ENCODE measurements around the gene CPXM1. TPM values are rescaled to one million over a fixed set of nuclear protein-coding genes. Genes with fewer than 3 reads are reported as not detected.

Gene CPXM1
- total RNA-seq, 2 donors from 2014 or later = 2.9 to 4.4 TPM

DNA sequence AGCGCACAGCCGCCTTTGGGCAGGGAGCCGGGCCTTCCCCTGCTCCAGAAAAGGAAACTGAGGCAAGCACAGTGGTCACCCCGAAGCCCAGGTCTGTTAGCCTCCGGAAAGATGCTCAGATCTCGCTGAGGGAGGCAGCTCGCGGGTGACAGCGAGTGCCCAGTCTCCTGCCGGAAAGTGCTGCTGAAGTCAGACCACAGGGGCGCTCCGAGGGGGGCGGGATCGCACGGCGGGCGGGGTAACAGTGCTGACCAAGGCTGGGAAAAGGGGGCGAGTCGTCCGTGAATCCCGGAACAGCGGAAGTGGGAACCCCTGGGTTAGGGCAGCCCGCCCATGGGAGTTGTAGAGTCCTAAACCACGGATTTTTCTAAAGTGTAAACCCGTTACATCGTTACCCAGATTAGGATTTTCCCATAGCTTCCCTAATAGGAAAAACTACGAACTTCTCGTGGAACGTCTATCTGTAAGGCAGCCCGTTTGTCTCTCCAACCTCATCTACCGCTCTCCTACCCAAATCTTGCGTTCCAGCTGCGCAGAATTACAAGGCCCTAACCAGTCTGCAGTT lies 40.6 kb upstream of the CPXM1 start:
- Histone ChIP-seq H3K27me3 (no peaks in the 10 kb centered on the region), H3K4me1 (peaks cover 0 to 21% of the 10 kb centered on the region in 2 donors), H3K36me3 (no peaks in the 10 kb centered on the region), H3K4me3 (peak overlapping the region; percentile 95 to 98), H3K27ac (peak overlapping the region; percentile 89 to 92), H3K9me3 (no peaks in the 10 kb centered on the region)
- peak; percentile 80 for DNase-seq (ENCODE audit: low spot score)
- TF ChIP-seq, protein P1, sequence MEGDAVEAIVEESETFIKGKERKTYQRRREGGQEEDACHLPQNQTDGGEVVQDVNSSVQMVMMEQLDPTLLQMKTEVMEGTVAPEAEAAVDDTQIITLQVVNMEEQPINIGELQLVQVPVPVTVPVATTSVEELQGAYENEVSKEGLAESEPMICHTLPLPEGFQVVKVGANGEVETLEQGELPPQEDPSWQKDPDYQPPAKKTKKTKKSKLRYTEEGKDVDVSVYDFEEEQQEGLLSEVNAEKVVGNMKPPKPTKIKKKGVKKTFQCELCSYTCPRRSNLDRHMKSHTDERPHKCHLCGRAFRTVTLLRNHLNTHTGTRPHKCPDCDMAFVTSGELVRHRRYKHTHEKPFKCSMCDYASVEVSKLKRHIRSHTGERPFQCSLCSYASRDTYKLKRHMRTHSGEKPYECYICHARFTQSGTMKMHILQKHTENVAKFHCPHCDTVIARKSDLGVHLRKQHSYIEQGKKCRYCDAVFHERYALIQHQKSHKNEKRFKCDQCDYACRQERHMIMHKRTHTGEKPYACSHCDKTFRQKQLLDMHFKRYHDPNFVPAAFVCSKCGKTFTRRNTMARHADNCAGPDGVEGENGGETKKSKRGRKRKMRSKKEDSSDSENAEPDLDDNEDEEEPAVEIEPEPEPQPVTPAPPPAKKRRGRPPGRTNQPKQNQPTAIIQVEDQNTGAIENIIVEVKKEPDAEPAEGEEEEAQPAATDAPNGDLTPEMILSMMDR (IDR thresholded peaks at IDR 0.05) = no peak

DNA sequence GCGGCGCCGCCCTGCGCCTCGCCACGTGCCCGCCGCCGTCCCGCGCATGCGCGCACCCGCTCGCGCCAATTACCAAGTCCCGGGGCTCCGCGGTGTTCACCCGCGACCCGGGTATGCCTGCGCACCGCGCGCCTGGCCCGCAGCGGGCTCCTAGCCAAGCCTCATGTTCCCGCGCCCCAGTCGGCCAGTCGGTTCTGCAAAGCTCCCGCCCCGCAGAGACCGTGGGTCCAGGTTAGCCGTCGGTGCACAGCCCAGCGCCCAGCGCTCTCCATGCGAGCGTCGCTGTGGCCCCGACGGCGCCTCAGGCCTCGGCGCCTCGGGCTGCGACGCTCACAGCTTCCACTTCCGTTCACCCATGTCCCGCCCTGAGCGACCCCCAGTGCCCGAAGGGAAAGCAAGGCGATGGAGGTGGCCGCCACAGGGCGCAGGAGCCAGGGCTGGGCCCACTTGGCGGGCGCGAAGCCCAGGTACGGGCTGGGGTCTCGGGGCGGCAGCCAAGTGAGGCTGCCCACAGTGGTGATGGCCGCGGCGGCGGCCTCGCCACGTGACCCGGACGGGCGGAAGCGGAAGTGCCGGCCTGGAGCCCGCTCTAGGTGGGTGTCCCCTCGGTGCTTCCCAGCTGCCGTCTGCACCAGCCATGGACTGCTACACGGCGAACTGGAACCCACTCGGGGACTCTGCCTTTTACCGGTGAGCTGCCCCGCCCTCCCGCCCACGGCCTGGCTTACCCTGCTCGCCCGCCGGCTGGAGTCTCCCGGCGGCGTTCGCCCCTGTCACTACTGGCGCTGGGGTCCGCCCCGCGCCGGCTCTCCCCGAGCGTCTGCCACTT lies 39.9 kb upstream of the CPXM1 start, which contains the start of the genes PCED1A and VPS16:
Gene PCED1A, minus strand, starts transcription at position 518 of the 829 bp plus-strand sequence. CDS start 743 bp downstream, outside the sequence.
Gene VPS16, plus strand, starts transcription at position 608 of the 829 bp plus-strand sequence. Its CDS starts 30 bp downstream, at position 638.
- Histone ChIP-seq H3K9me3 (no peaks in the 10 kb centered on the region), H3K4me3 (peak within 1 kb of the TSS; percentile 95 to 98), H3K36me3 (no peaks in the 10 kb centered on the region), H3K27ac (peak within 1 kb of the TSS; percentile 89 to 92), H3K27me3 (no peaks in the 10 kb centered on the region), H3K4me1 (peaks cover 0 to 21% of the 10 kb centered on the region in 2 donors)
- peak; percentile 85 for DNase-seq (ENCODE audit: low spot score)
- TF ChIP-seq, protein P1 (IDR thresholded peaks at IDR 0.05) = no peak

DNA sequence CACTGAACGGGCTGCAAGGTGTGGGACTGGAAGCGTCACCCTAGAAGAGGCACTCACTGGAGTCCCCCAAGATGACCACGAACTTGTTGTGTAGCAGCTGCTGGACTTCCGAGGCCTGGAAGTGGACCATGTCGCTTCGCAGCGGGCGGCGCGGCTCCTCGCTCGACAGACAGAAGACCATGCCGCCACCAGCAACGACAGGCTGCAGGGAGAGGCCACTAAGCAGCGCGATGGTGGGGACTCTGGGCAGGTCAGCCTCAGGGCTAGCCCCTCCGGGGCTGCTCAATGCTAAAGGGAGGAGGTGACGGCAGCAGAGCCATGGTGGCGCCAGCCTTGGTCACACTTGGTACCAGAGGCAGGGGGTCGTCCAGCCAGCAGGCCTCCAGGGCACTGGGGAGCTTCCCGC lies 39.3 kb upstream of the CPXM1 start:
- H3K4me1 ChIP-seq = peaks cover 0 to 21% of the 10 kb centered on the region in 2 donors
- H3K36me3 ChIP-seq = no peaks in the 10 kb centered on the region
- peak overlapping the region; percentile 95 to 98 for H3K4me3 ChIP-seq
- DNase-seq (ENCODE audit: low spot score) = no peak
- peak overlapping the region; percentile 89 to 92 for H3K27ac ChIP-seq
- TF ChIP-seq, protein P1 (IDR thresholded peaks at IDR 0.05) = no peak
- H3K27me3 ChIP-seq = no peaks in the 10 kb centered on the region
- H3K9me3 ChIP-seq = no peaks in the 10 kb centered on the region

DNA sequence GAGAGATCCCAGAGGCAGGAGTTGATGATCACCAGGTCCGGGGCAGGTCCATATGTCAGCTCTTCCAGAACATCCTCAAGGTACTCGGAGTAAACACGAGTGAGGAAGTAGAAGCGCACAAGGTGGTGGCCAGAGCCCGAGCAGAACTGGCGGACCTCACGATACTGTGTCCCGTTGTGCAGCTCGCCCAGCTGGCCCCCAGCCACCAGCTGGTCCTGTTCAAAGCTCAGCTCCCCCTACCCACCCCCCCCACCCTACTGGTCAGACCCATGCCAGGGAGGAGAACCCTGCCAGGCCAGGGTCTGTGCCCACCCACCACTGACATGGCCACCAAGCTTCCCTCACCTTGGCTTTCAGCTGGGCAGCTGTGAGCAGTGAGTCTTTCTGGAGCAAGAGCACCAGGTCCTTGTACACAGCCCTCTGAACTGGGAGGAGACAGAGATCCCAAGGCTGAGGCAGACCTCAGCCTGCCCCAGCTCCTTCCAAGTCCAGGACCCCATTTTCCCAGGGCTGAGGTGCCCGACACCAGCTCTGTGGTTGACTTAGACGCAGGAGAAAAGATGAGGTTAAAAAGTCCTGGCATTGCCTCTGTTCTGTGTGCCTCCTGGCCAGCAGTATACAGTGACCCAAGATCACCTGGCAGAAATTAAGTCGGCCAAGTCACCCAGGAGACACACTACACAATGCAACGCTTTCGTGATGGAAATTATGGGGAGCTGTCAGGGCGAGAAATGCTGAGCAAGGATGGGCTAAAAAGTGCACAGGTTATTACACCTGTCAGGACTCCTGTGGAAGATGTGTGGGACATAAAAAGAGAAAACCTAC lies 38.6 kb upstream of the CPXM1 start:
- no peak overlapping the region for H3K4me3 ChIP-seq
- no peaks in the 10 kb centered on the region for H3K36me3 ChIP-seq
- H3K9me3 ChIP-seq = no peaks in the 10 kb centered on the region
- H3K4me1 ChIP-seq = peaks cover 0 to 21% of the 10 kb centered on the region in 2 donors
- TF ChIP-seq, protein P1 (IDR thresholded peaks at IDR 0.05) = no peak
- DNase-seq (ENCODE audit: low spot score) = no peak
- H3K27me3 ChIP-seq = no peaks in the 10 kb centered on the region
- H3K27ac ChIP-seq = no peak overlapping the region

DNA sequence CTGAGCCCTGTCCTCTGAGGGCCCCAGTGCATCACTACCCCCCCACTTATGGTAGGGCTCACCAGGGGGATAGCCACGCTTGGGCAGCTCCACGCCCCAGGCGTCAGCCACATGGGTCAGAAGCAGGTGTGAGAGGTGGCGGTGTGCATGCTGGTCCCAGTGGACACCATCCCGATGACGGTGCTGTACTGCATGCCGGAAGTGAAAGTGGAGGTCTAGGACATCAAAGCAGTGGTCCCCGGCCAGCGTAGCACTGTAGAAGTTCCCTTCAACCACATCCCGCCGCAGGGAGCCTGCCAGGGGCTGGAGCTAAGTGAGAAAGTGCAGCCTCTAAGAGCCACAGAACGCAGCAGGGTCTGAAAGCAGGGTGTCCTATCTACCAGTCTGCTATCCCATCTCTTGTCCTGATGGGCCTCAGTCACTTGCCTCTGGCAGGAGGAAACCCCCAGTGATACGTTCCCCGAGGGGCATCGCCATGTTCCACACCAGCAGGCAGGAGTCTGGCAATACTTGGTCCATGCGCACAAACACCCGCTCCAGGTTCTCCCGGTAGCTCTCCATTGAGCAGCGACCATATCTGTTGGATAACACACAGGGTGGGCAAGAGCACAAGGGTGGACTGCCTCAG lies 37.9 kb upstream of the CPXM1 start:
- Histone ChIP-seq H3K4me3 (no peak overlapping the region), H3K9me3 (no peaks in the 10 kb centered on the region), H3K36me3 (no peaks in the 10 kb centered on the region), H3K27me3 (no peaks in the 10 kb centered on the region), H3K27ac (no peak overlapping the region), H3K4me1 (peaks cover 0 to 21% of the 10 kb centered on the region in 2 donors)
- TF ChIP-seq, protein P1 (IDR thresholded peaks at IDR 0.05) = no peak
- no peak for DNase-seq (ENCODE audit: low spot score)

All from right atrium auricular region (tissue), 2 donors.